ENCODE measurements around the gene ANO1.

Gene ANO1

GRCh38 chr11:70074746-70075145, 3.4 kb upstream of the ANO1 start:
- DNase-seq: no peak

GRCh38 chr11:70075836-70076235, 2.3 kb upstream of the ANO1 start:
- no peak for DNase-seq

- DNase-seq: no peak
These were observed 1.6 kb upstream of the ANO1 start for GRCh38 chr11:70076461-70076931.

- DNase-seq: no peak
These were observed 564 bp upstream of the ANO1 start for GRCh38 chr11:70077411-70078094.

GRCh38 chr11:70078781-70079616, 882 bp downstream of the ANO1 start:
- DNase-seq: no peak

- DNase-seq: no peak
These were observed 1.6 kb downstream of the ANO1 start for GRCh38 chr11:70079691-70080090.

GRCh38 chr11:70080763-70081162, 2.6 kb downstream of the ANO1 start:
- DNase-seq: no peak

- no peak for DNase-seq
These were observed 4.7 kb downstream of the ANO1 start for GRCh38 chr11:70082829-70083228.

- DNase-seq: no peak
These were observed 6.2 kb downstream of the ANO1 start for GRCh38 chr11:70084046-70084984.

- no peak for DNase-seq
These were observed 8.0 kb downstream of the ANO1 start for GRCh38 chr11:70085815-70086769.

- DNase-seq: no peak
These were observed 9.5 kb downstream of the ANO1 start for GRCh38 chr11:70087446-70088167.

- no peak for DNase-seq
These were observed 10.7 kb downstream of the ANO1 start for GRCh38 chr11:70088735-70089250.

- no peak for DNase-seq
These were observed 11.5 kb downstream of the ANO1 start for GRCh38 chr11:70089631-70090030.

- DNase-seq: no peak
These were observed 12.9 kb downstream of the ANO1 start for GRCh38 chr11:70090961-70091381.

- no peak for DNase-seq
These were observed 13.5 kb downstream of the ANO1 start for GRCh38 chr11:70091638-70092037.

GRCh38 chr11:70092959-70093715, 15.0 kb downstream of the ANO1 start:
- no peak for DNase-seq

- no peak for DNase-seq
These were observed 17.6 kb downstream of the ANO1 start for GRCh38 chr11:70095541-70096252.

GRCh38 chr11:70097783-70098563, 19.9 kb downstream of the ANO1 start:
- no peak for DNase-seq

GRCh38 chr11:70098936-70099335, 20.8 kb downstream of the ANO1 start:
- DNase-seq: no peak

All from stimulated activated CD4-positive, alpha-beta T cell treated with anti-CD3 and anti-CD28 coated beads, Interleukin-2, amount 100 ng/mL, for 48 hours (primary cell).